ENCODE data around the gene LITAF.

DNA sequence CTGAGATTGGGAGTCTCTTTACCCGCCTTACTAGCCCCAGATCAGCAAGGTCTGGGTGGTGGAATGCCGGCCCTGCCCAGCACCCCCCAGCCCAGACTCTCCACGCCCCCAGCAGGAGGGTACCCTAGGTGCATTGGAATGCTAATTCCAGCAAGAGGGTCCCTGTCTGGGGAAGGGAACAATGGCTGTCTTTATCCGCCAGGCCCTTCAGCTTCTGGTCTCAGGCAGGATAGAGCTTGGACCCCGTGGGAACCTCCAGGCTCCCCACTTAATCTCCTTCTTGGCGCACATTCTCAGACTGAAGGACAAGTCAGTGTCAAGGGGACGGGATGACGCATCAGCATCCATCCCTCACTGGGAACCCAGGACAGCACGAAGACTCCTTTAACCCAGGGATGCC lies 85.1 kb downstream of the LITAF start:
- TF ChIP-seq YY1 (IDR thresholded peaks at IDR 0.05; ENCODE audit: insufficient read depth, insufficient read length) (no peak), ZNF274 (IDR thresholded peaks at IDR 0.05; ENCODE audit: low read depth, low read length) (no peak)
